Endothelial cell of umbilical vein (primary cell): ENCODE results near the gene ZNF304. TPM values are rescaled to one million over a fixed set of nuclear protein-coding genes. Genes with fewer than 3 reads are reported as not detected.
A peak's percentile ranks its signal among the peaks of the same experiment; 100 is the strongest.

ENCODE experiments used
- BruUV-seq: library from RNA; stranded (reverse); fragments of 400-500 nt; replicated peaks from 2 replicates; lab custom pipeline; 2021; lab: Mats Ljungman, UMichigan
- CTCF ChIA-PET: fragments of 300-600, 350-600 bp; sonication (Branson Sonifier 250); formaldehyde crosslinking; loops from one replicate; lab custom pipeline; 2021; ENCODE audit warnings: antibody characterized with exemption, inconsistent platforms; lab: Charles Lee
- POLR2A ChIA-PET: fragments of 300-600, 350-600 bp; sonication (Branson Sonifier 250); formaldehyde crosslinking; loops from one replicate; lab custom pipeline; 2021; ENCODE audit warnings: antibody characterized with exemption, inconsistent platforms; lab: Charles Lee
- DNase-seq: peaks from one replicate; pipeline ENCODE4 v3.0.0-alpha.2; 2011; ENCODE audit warnings: low read depth, low spot score
- FAIRE-seq: peaks from 2 replicates; lab custom pipeline; 2011; peaks lifted over from hg19 to GRCh38; lab: Jason Lieb, UNC
- H2AFZ ChIP-seq: 2 replicates; pipeline ENCODE4 v1.6.0; 2012; ENCODE audit warnings: low read depth, low read length, control low read depth, inconsistent platforms
- H3K27ac ChIP-seq: 2 replicates; pipeline ENCODE4 v1.5.1; 2011; ENCODE audit warnings: low read depth, mild to moderate bottlenecking, control low read depth, low read length, moderate library complexity; ENCODE audit not compliant: insufficient read depth
- H3K27me3 ChIP-seq, 2 experiments: 2 replicates each; pipeline versions ENCODE4 v1.6.0 to v1.6.1; 2011; ENCODE audit warnings: low read length in 2 of 2, mixed read lengths in 1 of 2; ENCODE audit not compliant: control insufficient read depth in 2 of 2, insufficient read depth in 2 of 2
- H3K36me3 ChIP-seq, 2 experiments: 2 replicates in 1 of 2; 3 replicates in 1 of 2; pipeline ENCODE4 v1.5.1; 2011; ENCODE audit warnings: low read length in 2 of 2, mild to moderate bottlenecking in 1 of 2, moderate library complexity in 1 of 2; ENCODE audit not compliant: control insufficient read depth in 2 of 2, insufficient read depth in 2 of 2; ENCODE audit errors: extremely low read depth in 1 of 2
- H3K4me1 ChIP-seq: 3 replicates; pipeline ENCODE4 v1.5.1; 2011; ENCODE audit warnings: mild to moderate bottlenecking, low read length; ENCODE audit not compliant: control insufficient read depth, insufficient read depth; ENCODE audit errors: extremely low read depth
- H3K4me2 ChIP-seq: 2 replicates; pipeline ENCODE4 v1.6.1; 2011; ENCODE audit warnings: low read length, control low read depth, mixed read lengths; ENCODE audit not compliant: insufficient read depth
- H3K4me3 ChIP-seq, 3 experiments: fragments of 200-600 bp in 1 of 3; sonication (generic), shearing (Covaris generic) in 1 of 3; replicated peaks in 1 of 3; 2 replicates each; pipeline ENCODE4 v1.5.1; 2011 to 2016; ENCODE audit warnings: control low read depth in 3 of 3, low read length in 3 of 3, mild to moderate bottlenecking in 2 of 3, inconsistent platforms in 1 of 3, low read depth in 1 of 3, moderate library complexity in 1 of 3; ENCODE audit not compliant: insufficient read depth in 1 of 3
- H3K79me2 ChIP-seq: 2 replicates; pipeline ENCODE4 v1.6.0; 2012; ENCODE audit warnings: low read length, inconsistent platforms; ENCODE audit not compliant: control insufficient read depth, insufficient read depth
- H3K9ac ChIP-seq: replicated peaks from 2 replicates; pipeline ENCODE3; 2011; ENCODE audit warnings: low read length, control low read depth; ENCODE audit not compliant: insufficient read depth; ENCODE audit errors: extremely low read depth
- H3K9me1 ChIP-seq: replicated peaks from 3 replicates; pipeline ENCODE4 v1.6.0; 2011; ENCODE audit warnings: mild to moderate bottlenecking, low read length; ENCODE audit not compliant: control insufficient read depth, insufficient read depth; ENCODE audit errors: extremely low read depth
- H3K9me3 ChIP-seq: replicated peaks from 2 replicates; pipeline ENCODE4 v1.5.1; 2012; ENCODE audit warnings: low read length, inconsistent platforms; ENCODE audit not compliant: control insufficient read depth, insufficient read depth
- H4K20me1 ChIP-seq: replicated peaks from 2 replicates; pipeline ENCODE3; 2011; ENCODE audit warnings: mild to moderate bottlenecking, low read length; ENCODE audit not compliant: control insufficient read depth, insufficient read depth; ENCODE audit errors: extremely low read depth
- EZH2 ChIP-seq: IDR thresholded peaks from 2 replicates; pipeline ENCODE4 v1.6.1; 2012; ENCODE audit warnings: borderline replicate concordance, low read depth, mild to moderate bottlenecking, moderate library complexity, low read length, inconsistent platforms; ENCODE audit not compliant: severe bottlenecking
- FOS ChIP-seq: IDR thresholded peaks from 2 replicates; pipeline ENCODE4 v1.6.1; 2011; ENCODE audit warnings: mild to moderate bottlenecking, low read length, moderate library complexity, borderline replicate concordance; ENCODE audit not compliant: insufficient read depth
- GATA2 ChIP-seq: IDR thresholded peaks from 2 replicates; pipeline ENCODE4 v1.7.0; 2011; ENCODE audit warnings: low read depth, mild to moderate bottlenecking, moderate library complexity, mixed read lengths, low read length; ENCODE audit not compliant: insufficient read length, insufficient read depth
- JUN ChIP-seq: IDR thresholded peaks from 2 replicates; pipeline ENCODE4 v1.6.1; 2011; ENCODE audit warnings: borderline replicate concordance, low read depth; ENCODE audit not compliant: insufficient read length, insufficient read depth
- MYC ChIP-seq: IDR thresholded peaks from one replicate; pipeline ENCODE4 v1.6.1; 2011; ENCODE audit warnings: mild to moderate bottlenecking, low read depth, low read length
- POLR2A ChIP-seq: IDR thresholded peaks from 2 replicates; pipeline ENCODE4 v1.6.1; 2012; ENCODE audit warnings: low read depth, mild to moderate bottlenecking, control low read depth, low read length
- POLR2AphosphoS5 ChIP-seq: IDR thresholded peaks from 2 replicates; pipeline ENCODE4 v1.6.1; 2012; ENCODE audit warnings: low read depth, mild to moderate bottlenecking, control low read depth, low read length, moderate library complexity; ENCODE audit not compliant: insufficient read depth
- dilution Hi-C: fragments of 300-500 bp; cut with MboI; formaldehyde crosslinking; loops from one replicate; pipeline ENCODE4 v1.15.0; 2019; ENCODE audit warnings: low sequenced_read_pairs; ENCODE audit not compliant: extremely low pct_ligation_motif_present
- intact Hi-C: fragments of 100-400 bp; cut with micrococcal nuclease; formaldehyde crosslinking; loops from one replicate; pipeline ENCODE4 v1.10.0; 2022
- polyA plus RNA-seq, 4 experiments: library from polyadenylated mRNA; depleted of rRNA in 3 of 4; stranded (reverse) in 3 of 4; unstranded in 1 of 4; fragments of >200 nt; gene quantifications; 2 replicates each; pipeline versions ENCODE4 v1.2.1 to v1.2.3, GENCODE V29; 2011 to 2012; ENCODE audit warnings: missing spikeins in 1 of 4
- total RNA-seq: library from RNA; stranded (reverse); gene quantifications from 2 replicates; pipeline ENCODE4 v1.2.3, GENCODE V29; 2021
- TF ChIP-seq, protein P1 (sequence below), 2 donors: IDR thresholded peaks; 1 replicate in 1 of 2; 2 replicates in 1 of 2; pipeline ENCODE4 v1.5.1; 2011; ENCODE audit warnings: low read length in 2 of 2, mild to moderate bottlenecking in 2 of 2, moderate library complexity in 2 of 2, control low read depth in 1 of 2, inconsistent platforms in 1 of 2, low read depth in 1 of 2; ENCODE audit not compliant: insufficient read depth in 1 of 2; ENCODE audit errors: extremely low read depth in 1 of 2
- TF ChIP-seq, protein P2 (sequence below): IDR thresholded peaks from 2 replicates; pipeline ENCODE4 v1.6.1; 2011; ENCODE audit not compliant: insufficient read depth, insufficient read length

ZNF304 gene
- total and polyA plus RNA-seq, 2 donors (not counting 3 experiments of a cell fraction or from before 2014, with no cell fraction given), result 2.5 to 5.3 TPM

DNA sequence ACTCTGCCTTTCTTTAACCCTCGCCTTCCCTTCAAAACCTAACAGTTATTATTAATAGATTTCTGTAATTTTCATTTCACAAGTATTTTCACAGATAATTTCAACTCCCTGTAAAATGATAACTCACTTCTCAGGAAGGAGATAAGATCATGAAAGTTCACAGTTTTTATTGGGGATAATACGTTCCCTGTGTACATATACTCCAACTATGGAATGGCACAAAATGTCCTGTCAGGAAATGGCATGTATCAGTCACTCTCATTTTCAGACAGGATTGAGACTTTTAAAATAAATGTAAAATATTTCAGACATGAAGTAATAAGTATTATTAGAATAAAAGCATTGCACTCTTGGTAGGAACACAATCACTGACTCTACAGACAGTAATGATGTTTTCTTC lies 11.3 kb downstream of the ZNF304 start:
- Histone ChIP-seq H3K79me2 (peaks cover 3% of the 10 kb centered on the region), H4K20me1 (no peaks in the 10 kb centered on the region), H3K27ac (no peak overlapping the region), H3K4me2 (peak overlapping the region; percentile 60), H3K27me3 (no peaks in the 10 kb centered on the region), H3K9me1 (no peaks in the 10 kb centered on the region), H3K36me3 (peaks cover 0 to 3% of the 10 kb centered on the region in 2 experiments), H3K9ac (peak overlapping the region; percentile 26), H3K4me3 (peak overlapping the region in 1 of 3 experiments; percentile 52), H2AFZ (peak overlapping the region; percentile 55), H3K9me3 (peaks cover 5% of the 10 kb centered on the region), H3K4me1 (peaks cover 8% of the 10 kb centered on the region)
- DNase-seq (no peak), FAIRE-seq (no peak)
- intact Hi-C loops (no loop called here), dilution Hi-C loops (no loop called here)
- CTCF ChIA-PET, result interaction anchor here (0.5 kb wide), 1 partner anchor 27 kb away, joined by 3 read pairs; the partner anchor contains the start of gene ZNF548
- POLR2A ChIA-PET, result interaction anchor here (1.4 kb wide), 1 partner anchor 12 kb away, joined by 3 read pairs; no protein-coding TSS in a partner anchor
- BruUV-seq, result no TSS peak
- no peak for TF ChIP-seq GATA2
- no peak for TF ChIP-seq FOS
- TF ChIP-seq, protein P1, sequence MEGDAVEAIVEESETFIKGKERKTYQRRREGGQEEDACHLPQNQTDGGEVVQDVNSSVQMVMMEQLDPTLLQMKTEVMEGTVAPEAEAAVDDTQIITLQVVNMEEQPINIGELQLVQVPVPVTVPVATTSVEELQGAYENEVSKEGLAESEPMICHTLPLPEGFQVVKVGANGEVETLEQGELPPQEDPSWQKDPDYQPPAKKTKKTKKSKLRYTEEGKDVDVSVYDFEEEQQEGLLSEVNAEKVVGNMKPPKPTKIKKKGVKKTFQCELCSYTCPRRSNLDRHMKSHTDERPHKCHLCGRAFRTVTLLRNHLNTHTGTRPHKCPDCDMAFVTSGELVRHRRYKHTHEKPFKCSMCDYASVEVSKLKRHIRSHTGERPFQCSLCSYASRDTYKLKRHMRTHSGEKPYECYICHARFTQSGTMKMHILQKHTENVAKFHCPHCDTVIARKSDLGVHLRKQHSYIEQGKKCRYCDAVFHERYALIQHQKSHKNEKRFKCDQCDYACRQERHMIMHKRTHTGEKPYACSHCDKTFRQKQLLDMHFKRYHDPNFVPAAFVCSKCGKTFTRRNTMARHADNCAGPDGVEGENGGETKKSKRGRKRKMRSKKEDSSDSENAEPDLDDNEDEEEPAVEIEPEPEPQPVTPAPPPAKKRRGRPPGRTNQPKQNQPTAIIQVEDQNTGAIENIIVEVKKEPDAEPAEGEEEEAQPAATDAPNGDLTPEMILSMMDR (IDR thresholded peaks at IDR 0.05; ENCODE audit: extremely low read depth in 1 of 2, insufficient read depth in 1 of 2, low read depth in 1 of 2, low read length in 2 of 2), result no peak
- no peak for TF ChIP-seq JUN
- TF ChIP-seq EZH2, result no peak
- no peak for TF ChIP-seq POLR2A
- TF ChIP-seq, protein P2, sequence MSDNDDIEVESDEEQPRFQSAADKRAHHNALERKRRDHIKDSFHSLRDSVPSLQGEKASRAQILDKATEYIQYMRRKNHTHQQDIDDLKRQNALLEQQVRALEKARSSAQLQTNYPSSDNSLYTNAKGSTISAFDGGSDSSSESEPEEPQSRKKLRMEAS, result no peak
- no peak for TF ChIP-seq MYC
- TF ChIP-seq POLR2AphosphoS5, result no peak
